Mucosa of rectum (tissue), 2 donors: ENCODE results near the gene ARHGEF11.

ENCODE experiments used
- H3K27ac ChIP-seq, 2 donors: one replicate each; pipeline ENCODE4 v1.7.0; 2013; ENCODE audit warnings: inconsistent platforms in 2 of 2, low read depth in 2 of 2, low read length in 2 of 2
- H3K27me3 ChIP-seq, 2 donors: one replicate each; pipeline ENCODE4 v1.7.0; 2013; ENCODE audit warnings: low read length in 2 of 2; ENCODE audit not compliant: control insufficient read depth in 2 of 2, insufficient read depth in 2 of 2
- H3K36me3 ChIP-seq, 2 donors: one replicate each; pipeline ENCODE4 v1.7.0; 2013; ENCODE audit warnings: low read length in 2 of 2; ENCODE audit not compliant: control insufficient read depth in 2 of 2, insufficient read depth in 2 of 2
- H3K4me1 ChIP-seq, 2 donors: one replicate each; pipeline ENCODE4 v1.7.0; 2013; ENCODE audit warnings: low read length in 2 of 2, mild to moderate bottlenecking in 1 of 2; ENCODE audit not compliant: control insufficient read depth in 2 of 2, insufficient read depth in 2 of 2
- H3K4me3 ChIP-seq, 2 donors: one replicate each; pipeline ENCODE4 v1.7.0; 2013; ENCODE audit warnings: low read length in 2 of 2
- H3K9ac ChIP-seq, 2 donors: one replicate each; pipeline ENCODE4 v1.7.0; 2013; ENCODE audit warnings: low read length in 2 of 2, low read depth in 1 of 2, mild to moderate bottlenecking in 1 of 2
- H3K9me3 ChIP-seq, 2 donors: one replicate each; pipeline ENCODE4 v1.7.0; 2013; ENCODE audit warnings: low read length in 2 of 2; ENCODE audit not compliant: control insufficient read depth in 2 of 2
- donor health status: healthy.
- donor health status: Normal muscosa, but diverticular disease.

The ARHGEF11 gene

GRCh38 chr1:156885880-156886355 lies 159.6 kb downstream of the ARHGEF11 start:
- Histone ChIP-seq H3K4me1 (no peaks in the 10 kb centered on the region), H3K36me3 (no peaks in the 10 kb centered on the region), H3K9me3 (no peaks in the 10 kb centered on the region), H3K4me3 (no peak overlapping the region), H3K9ac (no peak overlapping the region), H3K27ac (no peak overlapping the region), H3K27me3 (peaks cover 9 to 15% of the 10 kb centered on the region in 2 donors)

- Histone ChIP-seq H3K36me3 (no peaks in the 10 kb centered on the region), H3K9ac (no peak overlapping the region), H3K4me1 (no peaks in the 10 kb centered on the region), H3K27ac (no peak overlapping the region), H3K27me3 (peaks cover 9 to 15% of the 10 kb centered on the region in 2 donors), H3K4me3 (no peak overlapping the region), H3K9me3 (no peaks in the 10 kb centered on the region)
These were observed 160.2 kb downstream of the ARHGEF11 start for GRCh38 chr1:156885314-156885713.
